GM10248 (cell line): Measurements from ENCODE around the gene RASAL1.
"Not testable (repeated sequence)": the region's sequence is repeated elsewhere in the genome, so short reads cannot be mapped to it uniquely, and the experiment has no call there.

Source experiments
- CTCF ChIA-PET: fragments of 300-600 bp; sonication (Branson Sonifier 250); formaldehyde crosslinking; extraction: SDS; loops from one replicate; lab custom pipeline; 2021; ENCODE audit warnings: antibody characterized with exemption; lab: Yijun Ruan, JAX
- POLR2A ChIA-PET: fragments of 350-650 bp; sonication (Branson Sonifier 250); formaldehyde crosslinking; extraction: SDS; loops from one replicate; lab custom pipeline; 2020; ENCODE audit warnings: antibody characterized with exemption; lab: Yijun Ruan, JAX
- DNase-seq: peaks from one replicate; pipeline ENCODE4 v3.0.0; 2012; ENCODE audit errors: extremely low spot score
- CTCF ChIP-seq: IDR thresholded peaks from 2 replicates; pipeline ENCODE4 v1.5.1; 2012; ENCODE audit warnings: mild to moderate bottlenecking, low read depth; ENCODE audit errors: extremely low read depth, missing control alignments, control extremely low read depth

The RASAL1 gene

GRCh38 chr12:113144806-113145205 lies 9.2 kb upstream of the RASAL1 start:
- no peak for DNase-seq
- CTCF ChIA-PET = interaction anchor here (0.9 to 3.0 kb wide), 4 partner anchors 9 to 29 kb away, joined by 3 to 8 read pairs (median 6); partner anchors contain the start of gene RASAL1
- POLR2A ChIA-PET = no interaction called here
- no peak for TF ChIP-seq CTCF

- no peak for TF ChIP-seq CTCF
- no peak for DNase-seq
- CTCF ChIA-PET = no interaction called here
- POLR2A ChIA-PET = no interaction called here
Measured at GRCh38 chr12:113143959-113144358, 8.4 kb upstream of the RASAL1 start.

- ChIA-PET CTCF (interaction anchor here (0.7 to 2.1 kb wide), 5 partner anchors 9 to 94 kb away, joined by 3 to 8 read pairs (median 3); no protein-coding TSS in a partner anchor), POLR2A (no interaction called here)
- DNase-seq = no peak
- TF ChIP-seq CTCF = no peak
Measured at GRCh38 chr12:113142886-113143332, 7.3 kb upstream of the RASAL1 start.

GRCh38 chr12:113142173-113142885 lies 6.8 kb upstream of the RASAL1 start:
- ChIA-PET CTCF (interaction anchor here (0.9 to 2.1 kb wide), 4 partner anchors 9 to 94 kb away, joined by 3 to 8 read pairs (median 5); no protein-coding TSS in a partner anchor), POLR2A (no interaction called here)
- TF ChIP-seq CTCF = no peak
- peak; percentile 62 for DNase-seq

- CTCF ChIA-PET = interaction anchor here (2.0 to 2.1 kb wide), 2 partner anchors 11 to 93 kb away, joined by 7 to 8 read pairs; no protein-coding TSS in a partner anchor
- POLR2A ChIA-PET, DNase-seq: not testable (repeated sequence)
Measured at GRCh38 chr12:113141716-113142115, 6.2 kb upstream of the RASAL1 start.

GRCh38 chr12:113140706-113141105 lies 5.1 kb upstream of the RASAL1 start:
- no peak for TF ChIP-seq CTCF
- ChIA-PET CTCF (interaction anchor here (0.8 to 1.6 kb wide), 5 partner anchors 11 to 42 kb away, joined by 3 to 6 read pairs (median 3); no protein-coding TSS in a partner anchor), POLR2A (no interaction called here)
- DNase-seq = no peak

- no peak for TF ChIP-seq CTCF
- CTCF ChIA-PET = interaction anchor here (1.8 to 3.0 kb wide), 2 partner anchors 14 to 34 kb away, joined by 4 to 21 read pairs; no protein-coding TSS in a partner anchor
- no peak for DNase-seq
- POLR2A ChIA-PET = no interaction called here
Measured at GRCh38 chr12:113138826-113139225, 3.3 kb upstream of the RASAL1 start.
